Cardiac septum (tissue), 1 donor: ENCODE measurements around the gene KCNAB1. TPM values are rescaled to one million over a fixed set of nuclear protein-coding genes. Genes with fewer than 3 reads are reported as not detected.

Source experiments
- DNase-seq: peaks from one replicate; pipeline ENCODE4 v3.0.0-alpha.2; 2020; ENCODE audit warnings: low spot score
- intact Hi-C: fragments of 100-400 bp; cut with DNase I; formaldehyde crosslinking; loops from one replicate; pipeline ENCODE4 v1.14.0; 2022
- total RNA-seq: library from RNA; stranded (reverse); fragmentation: NEBNext Ultra II Directional; extraction: Animal tissue kit (Norgen Biotek cat#: 25700); gene quantifications from one replicate; pipeline ENCODE4 v1.2.1, GENCODE V29; 2021
- donor health status: DM: no; HTN: no; CAD: no.

KCNAB1 gene
- total RNA-seq, 1 donor from 2014 or later: 2.5 TPM

DNA sequence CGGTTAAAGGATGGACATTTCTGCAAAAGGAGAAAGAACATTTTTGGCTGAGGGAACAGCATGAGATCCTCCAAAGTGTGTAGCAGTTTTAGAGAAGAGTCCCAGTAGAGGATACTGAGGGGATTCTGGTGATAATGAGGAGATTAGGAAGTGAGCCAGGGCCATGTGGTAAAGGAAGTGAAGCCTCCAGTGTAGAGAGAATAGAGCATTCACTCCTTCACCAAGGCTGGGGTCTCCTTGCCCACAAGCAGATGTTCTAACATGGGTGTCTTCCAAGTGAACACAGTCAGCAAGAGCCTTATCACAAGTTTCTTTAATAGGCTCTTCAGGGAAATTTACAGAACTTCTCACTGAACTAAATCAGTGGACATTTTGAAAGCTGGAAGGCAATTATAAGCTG is 260.9 kb downstream of the KCNAB1 start:
- intact Hi-C loops: no loop called here
- DNase-seq: no peak

GRCh38 chr3:156382458-156383346 is 262.3 kb downstream of the KCNAB1 start:
- intact Hi-C loops: no loop called here
- no peak for DNase-seq

DNA sequence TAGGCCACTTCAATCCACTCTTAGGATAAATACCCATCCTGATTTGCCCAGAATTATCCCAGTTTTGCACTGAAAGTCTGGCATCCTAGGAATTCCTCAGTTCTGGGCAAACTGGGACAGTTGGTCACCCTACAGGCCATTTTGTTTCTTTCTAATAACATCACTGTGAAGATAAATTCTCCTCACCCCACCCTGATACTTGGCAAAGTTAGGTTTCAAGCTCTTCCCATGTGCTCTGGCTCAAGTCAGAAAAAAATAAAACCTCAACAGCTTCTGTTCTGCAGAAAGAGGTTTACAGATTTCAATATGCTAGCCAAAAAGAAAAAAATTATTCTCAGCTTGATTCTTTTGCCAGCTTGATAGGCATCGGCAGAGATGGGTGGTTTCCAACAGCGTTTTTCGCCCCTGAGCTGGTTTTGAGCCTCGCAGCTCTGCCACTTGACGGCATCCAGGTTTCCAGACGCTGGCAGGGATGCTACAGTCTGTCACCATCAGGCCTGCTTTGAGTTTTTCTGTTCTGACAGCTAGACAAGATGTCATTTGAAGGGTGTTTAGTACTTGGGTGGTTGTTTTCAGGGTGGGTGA is 263.2 kb downstream of the KCNAB1 start:
- intact Hi-C loops: no loop called here
- no peak for DNase-seq

- DNase-seq: no peak
- intact Hi-C loops: no loop called here
These were observed 268.4 kb downstream of the KCNAB1 start for GRCh38 chr3:156388497-156389448.

DNA sequence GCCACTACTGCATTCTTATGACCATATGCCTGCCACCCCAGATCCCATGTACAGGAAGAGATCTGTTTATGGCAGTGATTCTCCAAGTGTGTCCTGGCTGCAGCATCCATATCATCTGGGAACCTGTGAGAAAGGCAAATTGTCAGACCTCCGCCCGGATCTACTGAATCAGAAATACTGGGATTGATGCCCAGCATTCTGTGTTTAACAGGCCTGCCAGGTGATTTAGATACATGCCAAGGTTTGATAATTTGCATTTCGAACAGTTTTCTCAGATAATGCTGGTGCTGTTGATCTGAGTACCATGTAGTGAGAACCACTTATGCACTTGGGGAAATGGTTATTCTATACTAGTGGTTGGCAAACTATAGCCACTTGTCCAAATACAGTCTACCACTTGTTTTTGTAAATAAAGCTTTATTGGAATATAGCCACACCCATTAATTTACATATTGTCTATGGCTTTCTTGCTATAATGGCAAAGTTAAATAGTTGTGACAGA is 269.1 kb downstream of the KCNAB1 start:
- intact Hi-C loops: no loop called here
- no peak for DNase-seq

DNA sequence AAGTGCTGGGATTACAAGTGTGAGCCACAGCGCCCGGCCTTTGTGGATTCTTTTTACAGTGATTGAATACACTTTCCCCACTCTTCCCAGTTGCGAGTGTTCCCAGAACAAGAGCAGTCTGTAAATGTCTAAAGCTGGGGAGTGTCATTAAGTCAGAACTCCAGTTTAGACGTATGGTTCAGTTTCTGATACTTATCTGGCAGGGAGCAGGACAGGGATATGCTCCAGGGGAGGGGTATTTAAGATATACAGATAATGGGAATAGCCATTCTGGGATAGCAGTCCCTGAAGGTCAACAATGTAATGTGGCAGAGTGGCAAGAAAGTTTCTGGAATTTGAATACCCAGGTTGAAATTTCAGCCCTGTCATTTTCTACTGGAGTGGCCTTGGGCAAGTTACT is 270.5 kb downstream of the KCNAB1 start:
- intact Hi-C loops: no loop called here
- DNase-seq: no peak

DNA sequence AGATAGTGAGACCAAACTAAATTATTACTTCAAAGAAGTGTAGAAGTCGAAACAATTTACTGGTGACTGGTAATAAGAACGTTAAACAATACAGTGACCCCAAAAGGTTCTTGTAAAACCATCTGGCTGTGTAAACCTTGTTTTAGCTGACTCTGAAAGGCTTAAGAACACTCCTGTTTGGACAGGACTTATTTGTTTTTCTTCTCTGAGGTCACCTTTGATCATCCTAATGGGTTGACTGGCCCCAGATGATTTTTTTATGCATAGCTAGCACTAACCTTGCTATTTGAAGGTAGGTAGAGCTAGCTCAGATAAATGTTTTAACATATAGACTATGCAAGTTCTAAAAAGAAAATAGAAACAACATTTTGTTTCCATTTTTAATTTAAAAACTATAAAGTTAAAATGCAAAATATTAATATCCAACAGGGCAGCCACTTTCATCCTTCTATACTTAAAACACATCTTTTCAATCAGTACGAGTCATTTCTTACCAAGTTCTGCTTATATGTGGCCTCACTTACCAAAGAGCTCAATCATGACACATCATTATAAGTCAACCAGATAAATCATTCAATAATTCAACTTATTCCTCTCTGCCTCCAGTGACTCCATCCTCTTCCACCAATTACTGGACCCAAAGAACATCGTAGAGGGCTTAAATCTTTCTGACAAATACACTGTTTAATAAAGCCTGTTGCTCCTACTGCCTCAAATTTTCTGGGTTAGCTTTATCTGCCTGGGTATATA is 275.8 kb downstream of the KCNAB1 start:
- intact Hi-C loops: no loop called here
- DNase-seq: no peak

DNA sequence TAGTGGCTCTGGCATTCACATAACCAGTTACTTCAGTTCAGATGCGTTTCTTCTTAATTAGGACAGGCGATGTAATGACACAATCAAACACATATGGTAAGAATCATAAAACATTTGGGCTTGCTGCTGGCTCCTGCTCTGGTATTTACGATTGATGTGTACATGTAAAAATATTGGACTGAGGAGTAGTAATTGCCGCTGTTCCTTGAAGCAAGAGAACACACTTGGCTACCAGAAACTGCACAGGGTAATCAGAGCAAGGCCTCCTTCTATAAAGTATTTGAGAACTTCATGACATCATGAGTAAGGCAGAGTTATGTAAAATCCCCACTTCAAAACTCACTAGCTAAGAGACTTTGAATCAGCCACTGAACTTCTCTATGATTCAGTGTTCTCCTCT is 276.5 kb downstream of the KCNAB1 start:
- intact Hi-C loops: no loop called here

DNA sequence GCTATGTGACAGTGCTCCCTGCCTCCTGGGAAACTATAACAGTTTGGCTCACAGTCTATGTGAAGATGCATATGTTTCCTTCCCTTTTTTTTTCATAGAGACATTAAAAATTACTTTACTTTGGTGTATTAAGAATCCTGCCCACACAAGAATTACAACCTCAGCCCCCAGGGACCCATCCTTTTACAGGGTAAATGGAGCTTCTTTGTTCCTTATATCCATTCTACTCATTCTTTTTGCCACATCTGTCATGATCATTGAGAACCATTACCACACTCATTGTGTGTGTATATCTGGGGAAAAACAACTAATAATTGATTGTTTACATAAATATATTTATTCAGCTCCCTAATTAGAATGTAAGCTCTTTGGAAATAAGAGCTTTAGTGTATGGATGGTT is 277.2 kb downstream of the KCNAB1 start:
- no peak for DNase-seq
- intact Hi-C loops: no loop called here

More for the DNA sequence above, 276.5 kb downstream of the KCNAB1 start:
- DNase-seq: no peak

DNA sequence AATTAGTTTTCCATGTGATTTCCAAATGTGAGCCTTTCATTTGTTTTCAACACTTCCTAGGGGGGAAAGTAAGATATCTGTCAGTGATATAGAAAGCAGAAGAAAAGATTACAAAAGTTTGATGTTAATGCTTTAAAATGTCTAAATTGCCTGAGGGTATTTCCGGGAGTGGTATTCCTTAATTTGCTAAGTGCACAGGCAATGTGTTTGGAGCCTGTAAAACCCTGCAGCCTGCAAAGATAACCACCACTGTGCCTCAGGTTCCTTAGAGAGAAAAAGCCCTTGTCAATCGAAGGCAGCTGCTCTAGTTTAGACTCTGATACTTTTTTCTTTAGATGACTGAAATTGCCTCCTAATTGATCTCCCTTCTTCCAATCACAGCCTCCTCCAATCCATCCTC is 279.7 kb downstream of the KCNAB1 start:
- intact Hi-C loops: no loop called here
- no peak for DNase-seq

DNA sequence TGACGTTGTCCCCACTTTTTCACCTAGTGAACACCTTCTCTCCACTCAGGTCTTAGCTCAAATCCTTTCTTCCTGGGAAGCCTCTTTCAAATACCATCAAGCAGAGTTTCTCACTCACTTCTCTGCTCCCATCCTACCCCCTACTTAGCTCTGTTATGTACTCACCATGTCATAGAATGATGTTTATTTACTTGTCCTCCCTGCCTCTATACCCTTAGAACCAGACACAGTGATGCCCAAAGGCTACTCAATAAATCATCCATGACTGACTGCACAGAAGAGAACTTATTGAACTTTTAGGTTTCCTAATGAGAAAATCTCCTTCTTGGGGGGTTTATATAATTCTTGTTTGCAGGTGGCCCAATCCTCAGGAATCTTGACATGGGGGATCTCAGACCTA is 280.4 kb downstream of the KCNAB1 start:
- no peak for DNase-seq
- intact Hi-C loops: no loop called here

- DNase-seq: no peak
- intact Hi-C loops: no loop called here
These were observed 283.8 kb downstream of the KCNAB1 start for GRCh38 chr3:156404217-156404616.

GRCh38 chr3:156406393-156406792 is 286.0 kb downstream of the KCNAB1 start:
- intact Hi-C loops: no loop called here
- no peak for DNase-seq

DNA sequence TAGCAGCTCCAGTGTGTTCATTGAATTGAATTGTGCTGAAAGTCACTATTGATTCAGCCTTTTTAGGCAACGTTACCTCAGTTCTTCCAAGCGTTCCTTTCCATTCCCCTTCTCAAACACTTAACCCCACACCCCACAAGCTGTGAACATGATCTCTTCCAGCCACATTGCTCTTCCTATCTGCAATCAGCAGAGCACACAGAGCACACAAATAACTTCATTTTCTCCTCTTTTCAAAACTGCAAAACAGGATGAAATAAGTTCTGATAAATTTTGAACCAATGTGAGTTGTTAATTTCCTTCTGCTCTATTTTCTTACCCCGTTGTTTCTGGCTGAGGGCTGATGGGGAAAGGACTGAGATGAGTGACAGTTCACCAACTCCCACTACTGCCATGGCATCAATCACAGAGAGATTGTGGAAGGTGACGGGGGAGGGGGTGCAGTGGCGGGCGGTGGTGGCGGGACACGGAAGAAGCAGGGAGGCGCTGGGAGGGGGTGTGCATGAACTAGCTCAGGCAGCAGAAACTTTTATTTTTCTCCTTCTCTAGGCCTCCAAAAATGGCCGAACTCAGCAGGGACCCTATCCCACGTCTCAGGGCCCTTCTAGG is 287.3 kb downstream of the KCNAB1 start:
- intact Hi-C loops: no loop called here
- no peak for DNase-seq

DNA sequence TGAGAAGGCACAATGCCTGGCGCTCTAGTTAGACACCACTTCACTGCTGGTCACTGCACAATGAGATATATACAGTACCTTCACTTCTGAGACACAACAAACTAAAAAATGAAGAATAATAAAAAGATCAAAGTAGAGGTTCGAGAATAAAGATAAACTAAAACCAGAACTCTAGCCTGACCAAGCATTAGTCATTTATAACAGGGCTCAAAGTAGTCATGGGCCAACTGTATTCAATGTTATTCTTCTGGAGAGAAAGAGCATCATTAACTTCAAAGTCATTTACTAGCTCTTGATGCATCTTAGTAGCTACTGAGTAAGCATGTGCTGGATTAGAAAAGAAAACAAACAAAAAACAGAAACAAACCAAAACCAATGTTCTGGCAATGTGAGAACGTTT is 289.3 kb downstream of the KCNAB1 start:
- DNase-seq: no peak
- intact Hi-C loops: no loop called here

- no peak for DNase-seq
- intact Hi-C loops: no loop called here
These were observed 292.2 kb downstream of the KCNAB1 start for GRCh38 chr3:156412600-156412999.

GRCh38 chr3:156413293-156413892 is 293.0 kb downstream of the KCNAB1 start:
- DNase-seq: no peak
- intact Hi-C loops: no loop called here

GRCh38 chr3:156416846-156417558 is 296.6 kb downstream of the KCNAB1 start:
- DNase-seq: no peak
- intact Hi-C loops: no loop called here
